IMR-90 (cell line): ENCODE measurements around the gene SP9. TPM values are rescaled to one million over a fixed set of nuclear protein-coding genes. Genes with fewer than 3 reads are reported as not detected.

Experiments
- ATAC-seq: fragments of 200-7000 bp; cut with Tn5 transposase; 2 replicates; pipeline ENCODE4 v1.9.1; 2020; ENCODE audit warnings: low read depth, mild to moderate bottlenecking, moderate library complexity
- BruUV-seq: library from RNA; stranded (reverse); fragments of 400-500 nt; replicated peaks from 2 replicates; lab custom pipeline; 2021; lab: Mats Ljungman, UMichigan
- CTCF ChIA-PET: fragments of 300-600 bp; formaldehyde crosslinking; extraction: SDS; loops from one replicate; lab custom pipeline; 2021; ENCODE audit warnings: antibody characterized with exemption; lab: Yijun Ruan, JAX
- POLR2A ChIA-PET: fragments of 300-600 bp; sonication (Branson Sonifier 250); formaldehyde crosslinking; loops from one replicate; lab custom pipeline; 2022; ENCODE audit warnings: antibody characterized with exemption; ENCODE audit not compliant: unreplicated experiment; lab: Charles Lee
- DNase-seq: peaks from one replicate; pipeline ENCODE4 v3.0.0; 2013
- H2AFZ ChIP-seq: replicated peaks from 2 replicates; pipeline ENCODE3; 2013; ENCODE audit warnings: low read length, mild to moderate bottlenecking; ENCODE audit not compliant: poor library complexity
- H2AK5ac ChIP-seq: 2 replicates; pipeline ENCODE4 v1.6.1; 2013; ENCODE audit warnings: low read depth, low read length, inconsistent platforms
- H2AK9ac ChIP-seq: replicated peaks from 2 replicates; pipeline ENCODE3; 2013; ENCODE audit warnings: mild to moderate bottlenecking, low read depth, low read length, moderate library complexity; ENCODE audit not compliant: poor library complexity
- H2BK120ac ChIP-seq: 2 replicates; pipeline ENCODE4 v1.6.1; 2013; ENCODE audit warnings: low read depth, low read length, inconsistent platforms
- H2BK15ac ChIP-seq: 3 replicates; pipeline ENCODE4 v1.6.1; 2013; ENCODE audit warnings: low read depth, low read length, inconsistent platforms
- H2BK20ac ChIP-seq: 2 replicates; pipeline ENCODE4 v1.6.1; 2013; ENCODE audit warnings: low read depth, mild to moderate bottlenecking, inconsistent platforms, low read length, moderate library complexity
- H2BK5ac ChIP-seq: 2 replicates; pipeline ENCODE4 v1.6.1; 2013; ENCODE audit warnings: mild to moderate bottlenecking, low read depth, low read length, inconsistent platforms; ENCODE audit not compliant: poor library complexity, severe bottlenecking
- H3K14ac ChIP-seq: replicated peaks from 2 replicates; pipeline ENCODE4 v1.6.1; 2013; ENCODE audit warnings: low read depth, low read length, inconsistent platforms
- H3K18ac ChIP-seq: 2 replicates; pipeline ENCODE4 v1.6.1; 2013; ENCODE audit warnings: low read depth, low read length, control low read depth
- H3K23ac ChIP-seq: 2 replicates; pipeline ENCODE4 v1.6.1; 2013; ENCODE audit warnings: low read depth, low read length, inconsistent platforms
- H3K27ac ChIP-seq: 2 replicates; pipeline ENCODE4 v1.5.1; 2013; ENCODE audit warnings: mild to moderate bottlenecking, control low read depth, low read length; ENCODE audit not compliant: insufficient read depth
- H3K27me3 ChIP-seq: 2 replicates; pipeline ENCODE4 v1.6.1; 2013; ENCODE audit warnings: low read length; ENCODE audit not compliant: control insufficient read depth, insufficient read depth
- H3K36me3 ChIP-seq: 2 replicates; pipeline ENCODE4 v1.6.1; 2013; ENCODE audit warnings: low read length, mixed read lengths; ENCODE audit not compliant: control insufficient read depth, insufficient read depth
- H3K4ac ChIP-seq: 2 replicates; pipeline ENCODE4 v1.6.1; 2013; ENCODE audit warnings: low read depth, low read length, inconsistent platforms
- H3K4me1 ChIP-seq: 2 replicates; pipeline ENCODE4 v1.6.1; 2013; ENCODE audit warnings: low read length, mixed read lengths; ENCODE audit not compliant: control insufficient read depth, insufficient read depth
- H3K4me2 ChIP-seq: 2 replicates; pipeline ENCODE4 v1.6.1; 2013; ENCODE audit warnings: low read depth, mild to moderate bottlenecking, control low read depth, low read length, moderate library complexity
- H3K4me3 ChIP-seq: 2 replicates; pipeline ENCODE4 v1.5.1; 2013; ENCODE audit warnings: low read depth, mild to moderate bottlenecking, control low read depth, low read length, moderate library complexity; ENCODE audit not compliant: insufficient read depth
- H3K56ac ChIP-seq: 2 replicates; pipeline ENCODE4 v1.6.1; 2013; ENCODE audit warnings: low read length, inconsistent platforms; ENCODE audit not compliant: insufficient read depth; ENCODE audit errors: extremely low read depth
- H3K79me1 ChIP-seq, 2 experiments: 2 replicates each; pipeline ENCODE4 v1.6.1; 2013; ENCODE audit warnings: low read length in 2 of 2, inconsistent platforms in 1 of 2, low read depth in 1 of 2
- H3K9ac ChIP-seq: 2 replicates; pipeline ENCODE4 v1.6.1; 2013; ENCODE audit warnings: low read depth, low read length, control low read depth
- H3K9me1 ChIP-seq: 2 replicates; pipeline ENCODE4 v1.6.1; 2013; ENCODE audit warnings: low read length, inconsistent platforms; ENCODE audit not compliant: insufficient read depth
- H3K9me3 ChIP-seq: 2 replicates; pipeline ENCODE4 v1.6.1; 2013; ENCODE audit warnings: low read length; ENCODE audit not compliant: control insufficient read depth, insufficient read depth
- H4K20me1 ChIP-seq: 2 replicates; pipeline ENCODE4 v1.6.1; 2013; ENCODE audit warnings: low read length, inconsistent platforms; ENCODE audit not compliant: insufficient read depth
- H4K5ac ChIP-seq: 2 replicates; pipeline ENCODE4 v1.6.1; 2013; ENCODE audit warnings: mild to moderate bottlenecking, low read depth, low read length, control low read depth
- H4K8ac ChIP-seq, 2 experiments: 2 replicates each; pipeline ENCODE4 v1.6.1; 2013; ENCODE audit warnings: low read depth in 2 of 2, low read length in 2 of 2, control low read depth in 1 of 2, inconsistent platforms in 1 of 2
- H4K91ac ChIP-seq: 2 replicates; pipeline ENCODE4 v1.6.1; 2013; ENCODE audit warnings: low read depth, low read length, inconsistent platforms; ENCODE audit not compliant: insufficient read depth
- BHLHE40 ChIP-seq: fragments of 150-350 bp; IDR thresholded peaks from 2 replicates; pipeline ENCODE4 v1.6.1; 2016; ENCODE audit warnings: mild to moderate bottlenecking, low read depth, low read length
- CEBPB ChIP-seq: IDR thresholded peaks from 2 replicates; pipeline ENCODE4 v1.6.1; 2012; ENCODE audit warnings: low read depth, low read length, improper control_type of control experiment
- CHD1 ChIP-seq: IDR thresholded peaks from 2 replicates; pipeline ENCODE4 v1.6.1; 2012; ENCODE audit warnings: low read depth, low read length, improper control_type of control experiment
- FOS ChIP-seq: fragments of 150-350 bp; IDR thresholded peaks from 2 replicates; pipeline ENCODE4 v1.6.1; 2016; ENCODE audit warnings: low read depth, low read length
- MAFK ChIP-seq: IDR thresholded peaks from 2 replicates; pipeline ENCODE4 v1.6.1; 2012; ENCODE audit warnings: low read depth, low read length, improper control_type of control experiment
- MAZ ChIP-seq: IDR thresholded peaks from 2 replicates; pipeline ENCODE4 v1.6.1; 2012; ENCODE audit warnings: low read depth, mild to moderate bottlenecking, low read length, improper control_type of control experiment, moderate library complexity, borderline replicate concordance
- MXI1 ChIP-seq: IDR thresholded peaks from 2 replicates; pipeline ENCODE4 v1.6.1; 2012; ENCODE audit warnings: low read depth, mild to moderate bottlenecking, low read length, moderate library complexity, borderline replicate concordance
- NFE2L2 ChIP-seq: fragments of 150-350 bp; IDR thresholded peaks from 2 replicates; pipeline ENCODE4 v1.6.1; 2016; ENCODE audit warnings: low read depth, mild to moderate bottlenecking, low read length
- POLR2A ChIP-seq: IDR thresholded peaks from 2 replicates; pipeline ENCODE4 v1.6.1; 2012; ENCODE audit warnings: mild to moderate bottlenecking, low read depth, low read length
- RAD21 ChIP-seq: IDR thresholded peaks from 2 replicates; pipeline ENCODE4 v1.6.1; 2012; ENCODE audit warnings: low read length, improper control_type of control experiment
- SMC3 ChIP-seq: fragments of 150-350 bp; IDR thresholded peaks from 2 replicates; pipeline ENCODE4 v1.6.1; 2016; ENCODE audit warnings: low read depth, mild to moderate bottlenecking, antibody characterized with exemption, low read length, moderate library complexity
- WGBS, 2 experiments: methylation state at CpG; one replicate each; pipeline versions ENCODE4 v1.1.5 to v1.1.7; 2013; ENCODE audit warnings: missing lambda C conversion rate in 2 of 2; ENCODE audit not compliant: insufficient read length in 1 of 2; ENCODE audit errors: extremely low coverage in 2 of 2; 5-methylcytosine and 5-hydroxymethylcytosine counted together
- dilution Hi-C: fragments of 300-500 bp; cut with HindIII; formaldehyde crosslinking; loops from one replicate; pipeline ENCODE4 v1.14.3; 2018; ENCODE audit warnings: low sequenced_read_pairs; ENCODE audit not compliant: unreplicated experiment
- in situ Hi-C: fragments of 300-500 bp; cut with MboI; formaldehyde crosslinking; loops from 3 replicates; pipeline ENCODE4 v1.14.3; 2019; ENCODE audit warnings: low sequenced_read_pairs, inconsistent platforms, mixed read lengths
- intact Hi-C: fragments of 100-400 bp; cut with micrococcal nuclease; formaldehyde crosslinking; loops from 2 replicates; pipeline ENCODE4 v1.10.0; 2022
- polyA plus RNA-seq, 3 experiments: library from polyadenylated mRNA; depleted of rRNA; stranded (reverse); fragments of >200 nt; gene quantifications; 2 replicates each; pipeline ENCODE4 v1.2.3, GENCODE V29; 2012; ENCODE audit warnings: low replicate concordance in 1 of 3
- total RNA-seq: library from RNA; depleted of rRNA; stranded (reverse); fragments of >200 nt; gene quantifications from 2 replicates; pipeline ENCODE4 v1.2.3, GENCODE V29; 2012
- TF ChIP-seq, protein P1 (sequence below): fragments of 150-350 bp; IDR thresholded peaks from 2 replicates; pipeline ENCODE4 v1.6.1; 2017; ENCODE audit warnings: mild to moderate bottlenecking, antibody characterized with exemption, low read length, low read depth
- TF ChIP-seq, protein P2 (sequence below): conservative IDR thresholded peaks from 2 replicates; pipeline ENCODE4 v1.5.1; 2012; ENCODE audit warnings: mild to moderate bottlenecking, low read depth, low read length, improper control_type of control experiment

SP9 gene
- total and polyA plus RNA-seq, 2 of the 4 experiments (the other 2 are of a cell fraction), result not detected

DNA sequence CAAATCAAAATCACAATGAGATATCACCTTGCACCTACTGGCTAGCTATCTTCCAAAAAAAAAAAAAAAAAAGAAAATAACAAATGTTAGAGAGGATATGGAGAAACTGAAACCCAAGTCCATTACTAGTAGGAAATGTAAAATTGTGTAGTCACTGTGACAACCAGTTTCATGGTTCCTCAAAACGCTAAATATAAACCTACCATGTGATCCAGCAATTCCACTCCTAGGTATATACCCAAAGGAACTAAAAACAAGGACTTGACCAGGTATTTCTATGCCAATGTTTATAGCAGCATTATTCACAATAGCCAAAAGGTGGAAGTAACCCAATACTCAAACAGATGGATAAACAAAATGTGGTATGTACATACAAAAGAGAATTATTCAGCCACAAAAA, 49.0 kb downstream of the SP9 start:
- Histone ChIP-seq H3K23ac (no peak overlapping the region), H4K91ac (no peak overlapping the region), H4K20me1 (peaks cover 3% of the 10 kb centered on the region), H3K27me3 (no peaks in the 10 kb centered on the region), H3K4me1 (no peaks in the 10 kb centered on the region), H3K9ac (no peak overlapping the region), H2BK20ac (no peak overlapping the region), H4K5ac (no peak overlapping the region), H3K56ac (no peak overlapping the region), H3K36me3 (peaks cover 24% of the 10 kb centered on the region), H2BK15ac (no peak overlapping the region), H2BK120ac (no peak overlapping the region), H3K27ac (no peak overlapping the region), H3K4me2 (no peak overlapping the region), H2AK5ac (no peak overlapping the region), H3K9me3 (no peaks in the 10 kb centered on the region), H2BK5ac (no peak overlapping the region), H3K79me1 (peaks cover 11 to 26% of the 10 kb centered on the region in 2 experiments), H2AFZ (no peak overlapping the region), H3K18ac (no peak overlapping the region), H3K4ac (no peak overlapping the region), H3K4me3 (no peak overlapping the region), H4K8ac (no peak overlapping the region), H2AK9ac (no peak overlapping the region), H3K9me1 (no peaks in the 10 kb centered on the region), H3K14ac (no peak overlapping the region)
- dilution Hi-C loops, result no loop called here
- no CpG with 5 or more reads among the region's 1 CpG for WGBS, 2 experiments
- no peak for DNase-seq
- BruUV-seq, result no TSS peak
- ChIA-PET POLR2A (interaction anchor here (0.6 kb wide), 1 partner anchor 1355 kb away, joined by 5 read pairs; no protein-coding TSS in a partner anchor), CTCF (interaction anchor here (0.6 kb wide), 1 partner anchor 620 kb away, joined by 5 read pairs; no protein-coding TSS in a partner anchor)
- in situ Hi-C loops, result no loop called here
- intact Hi-C loops, result no loop called here
- ATAC-seq, result no peak
- TF ChIP-seq, protein P1, sequence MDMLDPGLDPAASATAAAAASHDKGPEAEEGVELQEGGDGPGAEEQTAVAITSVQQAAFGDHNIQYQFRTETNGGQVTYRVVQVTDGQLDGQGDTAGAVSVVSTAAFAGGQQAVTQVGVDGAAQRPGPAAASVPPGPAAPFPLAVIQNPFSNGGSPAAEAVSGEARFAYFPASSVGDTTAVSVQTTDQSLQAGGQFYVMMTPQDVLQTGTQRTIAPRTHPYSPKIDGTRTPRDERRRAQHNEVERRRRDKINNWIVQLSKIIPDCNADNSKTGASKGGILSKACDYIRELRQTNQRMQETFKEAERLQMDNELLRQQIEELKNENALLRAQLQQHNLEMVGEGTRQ, result no peak
- TF ChIP-seq CEBPB (no peak), SMC3 (no peak), MXI1 (no peak), MAZ (no peak), POLR2A (no peak), NFE2L2 (no peak), RAD21 (no peak), FOS (no peak), MAFK (no peak), CHD1 (no peak), BHLHE40 (no peak)
- TF ChIP-seq, protein P2, sequence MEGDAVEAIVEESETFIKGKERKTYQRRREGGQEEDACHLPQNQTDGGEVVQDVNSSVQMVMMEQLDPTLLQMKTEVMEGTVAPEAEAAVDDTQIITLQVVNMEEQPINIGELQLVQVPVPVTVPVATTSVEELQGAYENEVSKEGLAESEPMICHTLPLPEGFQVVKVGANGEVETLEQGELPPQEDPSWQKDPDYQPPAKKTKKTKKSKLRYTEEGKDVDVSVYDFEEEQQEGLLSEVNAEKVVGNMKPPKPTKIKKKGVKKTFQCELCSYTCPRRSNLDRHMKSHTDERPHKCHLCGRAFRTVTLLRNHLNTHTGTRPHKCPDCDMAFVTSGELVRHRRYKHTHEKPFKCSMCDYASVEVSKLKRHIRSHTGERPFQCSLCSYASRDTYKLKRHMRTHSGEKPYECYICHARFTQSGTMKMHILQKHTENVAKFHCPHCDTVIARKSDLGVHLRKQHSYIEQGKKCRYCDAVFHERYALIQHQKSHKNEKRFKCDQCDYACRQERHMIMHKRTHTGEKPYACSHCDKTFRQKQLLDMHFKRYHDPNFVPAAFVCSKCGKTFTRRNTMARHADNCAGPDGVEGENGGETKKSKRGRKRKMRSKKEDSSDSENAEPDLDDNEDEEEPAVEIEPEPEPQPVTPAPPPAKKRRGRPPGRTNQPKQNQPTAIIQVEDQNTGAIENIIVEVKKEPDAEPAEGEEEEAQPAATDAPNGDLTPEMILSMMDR, result no peak
